ENCODE measurements around the gene SPEF1.
A peak's percentile ranks its signal among the peaks of the same experiment; 100 is the strongest.
"Not testable (repeated sequence)": the region's sequence is repeated elsewhere in the genome, so short reads cannot be mapped to it uniquely, and the experiment has no call there.

SPEF1 gene

GRCh38 chr20:3781153-3781910, at the start of gene SPEF1:
TSS of gene SPEF1 (minus strand) at chr20:3781448. CDS start at chr20:3781287, 161 bp downstream.
- peak; percentile 81 for DNase-seq

GRCh38 chr20:3829891-3830290, 48.6 kb upstream of the SPEF1 start:
- DNase-seq = not testable (repeated sequence)

GRCh38 chr20:3828798-3829197, 47.5 kb upstream of the SPEF1 start:
- DNase-seq = no peak

- no peak for DNase-seq
Measured at GRCh38 chr20:3826420-3826819, 45.2 kb upstream of the SPEF1 start.

- no peak for DNase-seq
Measured at GRCh38 chr20:3825526-3825925, 44.3 kb upstream of the SPEF1 start.

- no peak for DNase-seq
Measured at GRCh38 chr20:3823881-3824280, 42.6 kb upstream of the SPEF1 start.

- DNase-seq = no peak
Measured at GRCh38 chr20:3821996-3822395, 40.7 kb upstream of the SPEF1 start.

- DNase-seq = no peak
Measured at GRCh38 chr20:3820901-3821727, 39.9 kb upstream of the SPEF1 start.

GRCh38 chr20:3820048-3820900, 39.0 kb upstream of the SPEF1 start, which contains the start of gene AP5S1:
TSS of gene AP5S1 (plus strand) at chr20:3820547. CDS start at chr20:3822118, 1,571 bp downstream.
- peak in 1 of 2 experiments; percentile 86 for DNase-seq

- no peak for DNase-seq
Measured at GRCh38 chr20:3819411-3820047, 38.3 kb upstream of the SPEF1 start.

- DNase-seq = no peak
Measured at GRCh38 chr20:3818155-3819151, 37.2 kb upstream of the SPEF1 start.

GRCh38 chr20:3815703-3816315, 34.6 kb upstream of the SPEF1 start:
- no peak for DNase-seq

GRCh38 chr20:3814928-3815495, 33.8 kb upstream of the SPEF1 start:
- no peak for DNase-seq

- DNase-seq = no peak
Measured at GRCh38 chr20:3813848-3814581, 32.8 kb upstream of the SPEF1 start.

- DNase-seq = no peak
Measured at GRCh38 chr20:3812975-3813847, 32.0 kb upstream of the SPEF1 start.

- DNase-seq = no peak
Measured at GRCh38 chr20:3812259-3812681, 31.0 kb upstream of the SPEF1 start.

- peak; percentile 89 to 97 for DNase-seq
Measured at GRCh38 chr20:3811467-3812258, 30.4 kb upstream of the SPEF1 start.

- DNase-seq = no peak
Measured at GRCh38 chr20:3808544-3808943, 27.3 kb upstream of the SPEF1 start.
